ENCODE measurements around the gene LAMA2.
A peak's percentile ranks its signal among the peaks of the same experiment; 100 is the strongest.

The LAMA2 gene

DNA sequence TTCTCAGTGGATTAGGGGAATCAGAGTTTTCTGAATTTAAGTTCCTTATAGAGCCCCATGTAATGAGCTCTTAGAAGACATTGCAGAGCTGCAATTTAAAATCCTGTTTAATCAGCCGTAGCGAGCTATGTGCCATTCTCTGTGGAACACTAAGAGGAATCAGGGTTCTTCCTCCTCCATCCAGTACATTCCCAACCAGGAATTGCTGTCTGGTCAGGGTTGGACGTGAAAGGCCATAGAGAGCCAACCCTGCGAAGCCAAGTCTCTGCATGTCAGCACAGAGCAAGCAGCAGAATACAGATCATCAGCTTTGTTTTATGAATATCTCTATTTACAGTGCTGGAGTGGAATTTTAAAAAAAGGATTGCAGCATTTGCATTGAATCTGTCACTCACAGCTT lies 366.0 kb downstream of the LAMA2 start:
- no peaks in the 10 kb centered on the region for H4K20me1 ChIP-seq (ENCODE audit: insufficient read depth, low read length)
- H3K36me3 ChIP-seq (replicated peaks; ENCODE audit: insufficient read depth, low read length), result no peaks in the 10 kb centered on the region
- no peaks in the 10 kb centered on the region for H3K27me3 ChIP-seq (replicated peaks; ENCODE audit: insufficient read depth, low read length)
- H3F3A ChIP-seq (ENCODE audit: insufficient read depth, low read length), result peaks cover 3% of the 10 kb centered on the region; the same call in 1 of the 2 replicates
- TF ChIP-seq EZH2phosphoT487 (IDR thresholded peaks at IDR 0.05; ENCODE audit: low read length), result no peak
- no peak for TF ChIP-seq EZH2 (optimal IDR thresholded peaks at IDR 0.05; ENCODE audit: low read depth, low read length)
- TF ChIP-seq, protein P1, sequence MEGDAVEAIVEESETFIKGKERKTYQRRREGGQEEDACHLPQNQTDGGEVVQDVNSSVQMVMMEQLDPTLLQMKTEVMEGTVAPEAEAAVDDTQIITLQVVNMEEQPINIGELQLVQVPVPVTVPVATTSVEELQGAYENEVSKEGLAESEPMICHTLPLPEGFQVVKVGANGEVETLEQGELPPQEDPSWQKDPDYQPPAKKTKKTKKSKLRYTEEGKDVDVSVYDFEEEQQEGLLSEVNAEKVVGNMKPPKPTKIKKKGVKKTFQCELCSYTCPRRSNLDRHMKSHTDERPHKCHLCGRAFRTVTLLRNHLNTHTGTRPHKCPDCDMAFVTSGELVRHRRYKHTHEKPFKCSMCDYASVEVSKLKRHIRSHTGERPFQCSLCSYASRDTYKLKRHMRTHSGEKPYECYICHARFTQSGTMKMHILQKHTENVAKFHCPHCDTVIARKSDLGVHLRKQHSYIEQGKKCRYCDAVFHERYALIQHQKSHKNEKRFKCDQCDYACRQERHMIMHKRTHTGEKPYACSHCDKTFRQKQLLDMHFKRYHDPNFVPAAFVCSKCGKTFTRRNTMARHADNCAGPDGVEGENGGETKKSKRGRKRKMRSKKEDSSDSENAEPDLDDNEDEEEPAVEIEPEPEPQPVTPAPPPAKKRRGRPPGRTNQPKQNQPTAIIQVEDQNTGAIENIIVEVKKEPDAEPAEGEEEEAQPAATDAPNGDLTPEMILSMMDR (IDR thresholded peaks at IDR 0.05; ENCODE audit: low read length), result no peak
- DNase-seq, result no peak
- no peaks in the 10 kb centered on the region for H3K9me2 ChIP-seq (replicated peaks; ENCODE audit: insufficient read depth, low read length)
- H3K4me3 ChIP-seq (ENCODE audit: low read length), result no peak overlapping the region
- no peak overlapping the region for H3K27ac ChIP-seq (ENCODE audit: low read length)
- no peaks in the 10 kb centered on the region for H3K9me3 ChIP-seq (replicated peaks; ENCODE audit: insufficient read depth, low read length)
- no peaks in the 10 kb centered on the region for H3K79me2 ChIP-seq (ENCODE audit: low read length)
- no peak overlapping the region for H3K4me2 ChIP-seq (ENCODE audit: low read depth, low read length)
- H3K4me1 ChIP-seq (ENCODE audit: low read length), result peaks cover 7% of the 10 kb centered on the region; the same call in 1 of the 2 replicates
- no peak overlapping the region for H2AFZ ChIP-seq (ENCODE audit: low read length)
- H3K9ac ChIP-seq (ENCODE audit: low read length), result no peak overlapping the region

DNA sequence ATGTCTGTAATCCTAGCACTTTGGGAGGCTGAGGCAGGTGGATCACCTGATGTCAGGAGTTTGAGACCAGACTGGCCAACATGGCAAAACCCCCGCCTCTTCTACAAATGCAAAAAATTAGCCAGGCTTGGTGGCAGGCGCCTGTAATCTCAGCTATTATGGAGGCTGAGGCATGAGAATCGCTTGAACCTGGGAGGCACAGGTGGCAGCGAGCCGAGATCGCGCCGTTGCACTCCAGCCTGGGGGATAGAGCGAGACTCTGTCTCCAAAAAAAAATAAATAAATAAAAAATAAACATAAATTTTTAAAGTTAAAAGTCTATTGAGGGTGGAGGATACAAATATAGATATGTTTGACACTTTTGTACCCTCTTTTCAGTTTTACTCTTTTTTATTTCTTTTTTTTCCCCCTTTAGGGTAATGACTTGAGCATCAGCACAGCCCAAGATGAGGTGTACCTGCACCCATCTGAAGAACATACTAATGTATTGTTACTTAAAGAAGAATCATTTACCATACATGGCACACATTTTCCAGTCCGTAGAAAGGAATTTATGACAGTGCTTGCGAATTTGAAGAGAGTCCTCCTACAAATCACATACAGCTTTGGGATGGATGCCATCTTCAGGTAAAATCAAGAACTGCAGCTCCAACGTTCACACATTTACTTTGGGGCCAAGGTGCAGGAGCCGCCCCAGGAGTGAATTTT lies 368.9 kb downstream of the LAMA2 start:
- Histone ChIP-seq H3K27ac (ENCODE audit: low read length) (no peak overlapping the region), H3K9me2 (replicated peaks; ENCODE audit: insufficient read depth, low read length) (no peaks in the 10 kb centered on the region), H3K4me2 (ENCODE audit: low read depth, low read length) (peak overlapping the region; percentile 60; the same call in 1 of the 2 replicates), H3K4me3 (ENCODE audit: low read length) (no peak overlapping the region), H3K27me3 (replicated peaks; ENCODE audit: insufficient read depth, low read length) (no peaks in the 10 kb centered on the region), H3K9me3 (replicated peaks; ENCODE audit: insufficient read depth, low read length) (no peaks in the 10 kb centered on the region), H3K9ac (ENCODE audit: low read length) (no peak overlapping the region), H3K4me1 (ENCODE audit: low read length) (peaks cover 10% of the 10 kb centered on the region; the same call in 1 of the 2 replicates), H2AFZ (ENCODE audit: low read length) (no peak overlapping the region), H3K79me2 (ENCODE audit: low read length) (no peaks in the 10 kb centered on the region), H3K36me3 (replicated peaks; ENCODE audit: insufficient read depth, low read length) (no peaks in the 10 kb centered on the region), H4K20me1 (ENCODE audit: insufficient read depth, low read length) (no peaks in the 10 kb centered on the region), H3F3A (ENCODE audit: insufficient read depth, low read length) (peaks cover 3% of the 10 kb centered on the region; the same call in 1 of the 2 replicates)
- DNase-seq, result peak; percentile 73
- TF ChIP-seq EZH2phosphoT487 (IDR thresholded peaks at IDR 0.05; ENCODE audit: low read length), result no peak
- TF ChIP-seq, protein P1 (IDR thresholded peaks at IDR 0.05; ENCODE audit: low read length), result peak; percentile 88

DNA sequence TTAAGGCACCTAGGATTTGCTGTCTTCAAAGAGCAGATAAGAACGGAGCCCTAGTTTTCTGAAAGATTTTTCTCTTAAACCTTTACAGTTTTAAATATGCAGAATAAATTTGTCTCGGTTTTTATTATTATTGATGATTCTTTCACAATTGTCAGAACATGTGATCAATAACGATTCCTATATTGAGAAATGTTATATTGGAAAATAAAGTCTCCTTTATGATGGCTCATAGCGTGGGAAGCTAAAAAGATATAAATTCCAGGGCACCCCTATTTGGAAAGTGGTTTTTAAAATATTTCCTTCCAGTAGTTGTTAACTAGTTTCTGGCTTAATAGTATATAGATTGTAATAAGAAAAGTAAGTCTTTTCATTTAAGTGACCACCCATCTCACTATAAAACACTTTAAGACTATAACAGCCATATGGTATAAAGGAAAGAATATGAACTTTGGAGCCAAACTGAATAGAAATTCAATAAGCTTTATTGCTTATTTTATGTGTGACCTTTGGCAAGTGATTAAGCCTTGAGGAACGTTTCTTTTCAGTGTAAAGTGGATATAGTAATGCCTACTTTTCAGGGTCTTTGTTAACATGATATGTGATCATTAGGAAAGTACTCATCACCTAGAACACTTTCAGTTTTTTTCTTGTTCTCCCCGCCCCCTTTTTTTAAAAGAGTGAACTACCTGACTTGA lies 369.6 kb downstream of the LAMA2 start:
- no peaks in the 10 kb centered on the region for H3K9me3 ChIP-seq (replicated peaks; ENCODE audit: insufficient read depth, low read length)
- TF ChIP-seq EZH2phosphoT487 (IDR thresholded peaks at IDR 0.05; ENCODE audit: low read length) (no peak), EZH2 (optimal IDR thresholded peaks at IDR 0.05; ENCODE audit: low read depth, low read length) (no peak)
- TF ChIP-seq, protein P1 (IDR thresholded peaks at IDR 0.05; ENCODE audit: low read length), result no peak
- no peaks in the 10 kb centered on the region for H3K9me2 ChIP-seq (replicated peaks; ENCODE audit: insufficient read depth, low read length)
- H3K79me2 ChIP-seq (ENCODE audit: low read length), result no peaks in the 10 kb centered on the region
- no peaks in the 10 kb centered on the region for H4K20me1 ChIP-seq (ENCODE audit: insufficient read depth, low read length)
- peak overlapping the region; percentile 24; the same call in 1 of the 2 replicates for H3K4me3 ChIP-seq (ENCODE audit: low read length)
- H3K36me3 ChIP-seq (replicated peaks; ENCODE audit: insufficient read depth, low read length), result no peaks in the 10 kb centered on the region
- H3K4me2 ChIP-seq (ENCODE audit: low read depth, low read length), result peak overlapping the region; percentile 60
- no peak overlapping the region for H2AFZ ChIP-seq (ENCODE audit: low read length)
- DNase-seq, result no peak
- no peak overlapping the region for H3K9ac ChIP-seq (ENCODE audit: low read length)
- no peak overlapping the region for H3K27ac ChIP-seq (ENCODE audit: low read length)
- peaks cover 10% of the 10 kb centered on the region; the same call in 1 of the 2 replicates for H3K4me1 ChIP-seq (ENCODE audit: low read length)
- no peaks in the 10 kb centered on the region for H3K27me3 ChIP-seq (replicated peaks; ENCODE audit: insufficient read depth, low read length)
- peaks cover 3% of the 10 kb centered on the region; the same call in 1 of the 2 replicates for H3F3A ChIP-seq (ENCODE audit: insufficient read depth, low read length)
